ENCODE data around the gene SYNDIG1.

The SYNDIG1 gene

DNA sequence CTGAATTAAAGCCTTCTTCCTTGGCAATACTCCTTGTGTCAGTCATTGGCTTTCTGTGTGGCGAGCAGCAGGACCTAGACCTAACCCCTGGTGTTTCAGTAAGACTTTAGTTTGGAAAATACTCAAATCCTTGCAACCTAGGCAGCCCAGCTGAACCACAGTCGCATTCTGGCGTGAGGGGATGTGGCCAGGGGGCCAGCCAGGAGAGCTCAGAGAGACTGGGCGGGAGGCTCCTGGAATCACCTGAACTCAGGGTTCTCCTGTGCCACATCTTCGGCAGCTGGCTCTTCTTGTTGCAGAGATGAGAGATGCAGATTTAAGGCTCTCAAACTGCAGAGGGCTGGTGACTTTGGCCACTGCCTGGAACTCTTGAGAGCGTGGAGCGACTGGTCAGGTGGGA is 102.7 kb downstream of the SYNDIG1 start:
- DNase-seq = no peak

DNA sequence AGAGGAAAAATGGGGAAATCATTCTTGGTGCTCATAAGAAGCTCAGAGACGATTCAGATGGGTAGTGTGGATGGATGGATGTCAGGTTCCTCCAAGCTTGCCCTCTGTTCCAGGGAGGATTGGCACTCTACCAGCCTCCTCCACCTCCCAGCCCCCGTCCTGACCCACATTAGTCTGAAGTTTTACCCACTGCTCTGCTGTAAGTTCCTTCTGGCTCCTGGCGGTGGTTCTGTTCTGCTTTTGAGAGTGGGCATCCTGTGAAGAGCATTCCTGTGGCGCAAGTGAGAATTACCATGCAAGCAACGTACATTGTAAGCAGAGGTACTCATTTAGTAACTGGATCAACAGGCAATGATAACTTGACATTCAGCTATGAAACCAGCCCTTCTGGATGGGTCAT is 103.4 kb downstream of the SYNDIG1 start:
- no peak for DNase-seq

DNA sequence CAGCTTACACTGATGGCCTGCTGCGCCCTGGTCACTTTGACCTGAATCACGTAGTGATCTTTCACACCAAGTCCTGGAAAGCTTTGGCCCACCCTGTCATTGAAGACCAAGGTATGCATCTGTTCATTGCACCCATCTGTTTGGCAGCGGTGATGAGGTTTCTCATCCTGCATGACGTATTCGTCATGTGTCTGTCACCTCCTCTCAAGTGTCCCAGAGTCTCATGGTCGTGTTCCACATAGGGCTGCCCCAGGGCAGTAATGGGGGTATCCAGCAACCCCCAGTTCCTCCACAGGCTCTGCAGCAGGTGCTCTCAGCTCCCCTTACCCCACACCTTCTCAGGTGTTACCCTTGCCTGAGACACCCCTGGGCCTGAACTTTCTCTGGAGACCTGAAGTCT is 104.1 kb downstream of the SYNDIG1 start:
- DNase-seq = no peak

DNA sequence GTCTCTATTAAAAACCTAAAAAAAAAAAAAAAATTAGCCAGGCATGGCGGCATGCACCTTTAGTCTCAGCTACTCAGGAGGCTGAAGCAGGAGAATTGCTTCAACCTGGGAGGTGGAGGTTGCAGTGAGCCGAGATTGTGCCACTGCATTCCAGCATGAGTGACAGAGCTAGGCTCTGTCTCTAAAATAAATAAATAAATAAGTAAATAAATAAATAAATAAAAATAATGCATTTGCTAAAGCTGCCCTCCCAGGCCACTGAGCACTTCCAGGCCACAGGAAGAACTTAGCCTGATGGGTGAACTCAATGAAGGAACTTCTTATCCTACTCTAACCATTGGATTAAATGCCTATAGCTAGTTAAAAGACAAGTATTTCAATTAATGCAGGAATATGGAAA is 104.9 kb downstream of the SYNDIG1 start:
- DNase-seq = no peak

DNA sequence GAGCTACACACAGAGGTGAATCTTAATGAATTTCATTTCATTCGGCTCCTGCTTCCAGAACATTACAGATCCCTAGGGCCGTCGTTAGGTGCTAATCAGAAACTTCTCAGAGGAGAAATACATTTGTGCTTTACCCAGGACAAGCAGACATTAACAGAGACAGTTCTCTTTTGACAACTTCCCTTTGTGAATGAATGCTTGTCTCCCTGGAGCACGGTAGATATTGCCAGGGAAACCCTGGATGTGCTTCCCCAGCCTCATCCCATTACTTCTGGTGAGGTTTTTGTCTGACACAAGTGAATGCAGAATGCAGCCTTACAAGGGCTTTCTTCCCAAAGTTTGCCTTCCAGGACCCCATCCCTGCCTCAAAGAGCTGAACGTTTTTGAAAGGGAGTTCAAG is 105.4 kb downstream of the SYNDIG1 start:
- no peak for DNase-seq

DNA sequence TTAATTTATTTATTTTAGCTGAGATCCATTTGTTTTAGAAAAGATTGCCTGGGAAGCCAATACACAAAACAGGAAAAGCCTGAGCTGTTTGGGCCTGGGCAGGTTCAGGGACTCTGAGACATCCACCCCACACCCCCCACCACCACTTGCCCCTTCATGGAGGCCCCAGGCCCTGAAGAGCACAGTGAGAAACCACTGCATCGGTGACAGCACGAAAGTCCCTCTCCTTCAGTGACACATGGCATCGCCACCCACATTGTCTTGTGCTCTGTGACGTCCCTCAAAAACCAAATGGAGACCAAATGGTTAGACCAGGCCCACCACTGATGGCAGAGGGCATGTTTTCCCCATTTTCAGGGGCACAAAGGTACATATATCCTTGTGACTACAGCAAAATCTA is 106.4 kb downstream of the SYNDIG1 start:
- no peak for DNase-seq

DNA sequence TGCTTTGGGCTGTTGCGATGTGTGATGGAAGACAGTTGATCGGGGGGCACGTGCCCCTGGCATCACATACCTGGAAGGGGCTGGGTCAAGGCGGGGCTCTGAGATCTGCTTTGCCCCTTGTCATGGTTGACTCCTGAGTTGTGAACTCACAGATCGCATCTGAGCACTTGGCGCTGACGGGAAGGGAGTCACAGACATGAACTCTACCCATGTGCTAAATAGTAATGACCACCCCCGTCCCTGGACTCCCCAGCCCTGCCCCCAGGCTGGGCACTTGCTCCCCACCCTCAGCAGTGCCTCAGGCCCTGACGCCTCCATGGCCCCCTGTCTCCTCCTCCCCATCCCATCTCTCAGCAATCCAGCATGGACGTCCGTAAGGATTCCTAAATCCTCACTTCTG is 107.0 kb downstream of the SYNDIG1 start:
- no peak for DNase-seq

DNA sequence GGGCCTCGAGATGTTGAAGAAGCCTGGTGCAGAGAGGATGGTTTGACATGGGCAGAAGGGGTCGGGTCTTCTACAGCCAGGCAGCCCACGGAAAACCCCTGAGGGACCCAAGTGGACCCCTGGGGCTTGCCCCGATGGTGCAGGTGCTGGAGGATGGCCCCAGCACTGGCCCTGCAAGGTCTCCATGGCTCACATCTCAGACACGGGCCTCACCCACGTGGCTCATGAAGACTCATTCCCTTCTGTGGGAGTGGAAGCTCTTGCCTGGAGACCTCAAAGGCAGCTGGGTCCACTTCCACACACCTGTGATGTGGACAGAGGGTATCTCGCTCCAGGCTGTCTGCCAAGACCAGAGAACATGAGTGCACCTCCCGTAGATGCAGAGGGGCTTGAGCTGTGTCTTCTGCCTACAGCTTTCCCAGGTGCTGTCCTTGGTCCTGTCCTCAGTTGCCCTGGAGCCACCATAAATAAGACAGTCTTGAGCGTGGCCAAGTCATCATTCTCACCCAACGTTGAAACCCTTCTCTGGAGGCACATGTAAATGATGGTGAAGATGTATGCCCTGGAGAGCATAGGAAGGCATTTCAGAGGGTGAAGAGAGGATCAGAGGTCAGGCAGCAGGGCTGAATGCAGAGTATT is 108.0 kb downstream of the SYNDIG1 start:
- DNase-seq = no peak

DNA sequence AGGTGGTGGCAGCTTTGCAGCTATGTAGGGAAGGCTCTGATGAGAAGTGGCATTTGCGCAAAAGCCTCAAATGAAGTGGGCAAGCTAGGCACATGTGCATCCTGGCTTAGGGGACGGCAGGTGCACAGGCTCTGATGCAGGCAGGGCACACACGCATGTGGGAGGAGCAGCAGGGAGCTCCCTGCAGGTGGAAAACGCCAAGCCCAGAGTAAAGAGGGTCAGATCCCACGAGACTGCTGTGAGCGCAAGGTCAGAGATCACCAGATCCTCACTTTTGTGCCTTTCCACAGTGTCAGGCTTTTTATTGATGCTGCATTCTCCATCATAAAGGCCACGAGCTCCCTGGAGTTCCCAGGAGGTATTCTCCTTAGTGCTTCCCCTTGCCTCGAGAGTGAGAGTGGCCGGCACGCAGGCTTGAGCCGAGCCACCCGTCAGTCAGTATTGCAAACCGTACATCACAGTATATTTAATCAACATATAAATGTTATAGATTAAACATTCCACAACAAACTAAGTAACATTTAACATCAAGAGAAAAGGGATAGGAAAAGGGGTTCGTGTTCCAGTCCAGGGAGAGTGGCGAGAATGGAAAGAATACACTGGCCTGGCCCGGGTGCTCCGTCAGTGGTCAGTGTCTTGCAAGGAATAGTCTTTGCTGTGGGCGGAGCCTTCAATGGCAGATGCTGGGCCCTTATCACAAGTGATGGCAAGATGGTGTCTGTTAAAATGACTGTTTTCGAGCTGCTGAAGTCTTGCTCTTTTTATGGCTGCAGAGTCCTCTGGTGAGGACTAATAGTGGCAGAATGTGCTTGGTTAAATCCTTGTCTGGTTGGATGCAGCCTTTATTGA is 109.4 kb downstream of the SYNDIG1 start:
- no peak for DNase-seq

DNA sequence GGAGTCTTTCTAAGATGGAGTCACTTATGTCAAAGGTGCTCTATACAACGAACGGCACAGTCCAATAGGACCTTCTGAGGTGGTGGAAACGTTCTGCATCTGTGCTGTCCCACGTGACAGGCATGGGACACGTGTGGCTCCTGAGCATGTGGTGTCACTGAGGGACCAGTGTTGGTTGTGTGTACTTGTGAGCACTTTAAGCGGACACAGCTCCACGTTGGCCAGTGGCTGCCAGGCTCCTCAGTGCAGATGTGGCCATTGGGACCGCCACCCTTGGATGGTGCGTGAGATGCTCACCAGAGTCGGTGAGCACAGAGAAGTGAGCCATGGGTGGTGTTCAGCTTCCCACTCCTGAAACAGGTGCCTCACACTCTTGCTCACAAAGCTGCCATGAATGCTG is 110.0 kb downstream of the SYNDIG1 start:
- DNase-seq = no peak

DNA sequence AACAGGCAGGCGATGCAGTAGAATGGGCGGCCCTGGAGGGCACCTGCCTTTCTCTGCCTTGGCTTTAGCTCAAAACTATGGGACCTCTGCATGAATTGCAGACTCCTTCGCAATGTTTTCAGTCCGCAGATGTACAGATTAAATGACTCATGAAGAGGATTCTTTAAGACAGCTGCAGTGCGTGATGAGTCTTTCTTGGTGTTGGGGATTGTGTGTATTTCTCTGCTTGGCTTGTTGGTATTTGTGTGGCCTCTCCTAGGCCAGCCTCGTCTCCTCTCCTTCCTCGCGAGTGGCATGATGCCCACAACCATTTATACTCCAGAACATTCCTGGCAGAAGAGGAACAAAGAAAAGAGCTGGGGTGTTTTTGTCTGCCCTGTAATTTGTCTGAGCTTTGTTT is 110.6 kb downstream of the SYNDIG1 start:
- DNase-seq = no peak

DNA sequence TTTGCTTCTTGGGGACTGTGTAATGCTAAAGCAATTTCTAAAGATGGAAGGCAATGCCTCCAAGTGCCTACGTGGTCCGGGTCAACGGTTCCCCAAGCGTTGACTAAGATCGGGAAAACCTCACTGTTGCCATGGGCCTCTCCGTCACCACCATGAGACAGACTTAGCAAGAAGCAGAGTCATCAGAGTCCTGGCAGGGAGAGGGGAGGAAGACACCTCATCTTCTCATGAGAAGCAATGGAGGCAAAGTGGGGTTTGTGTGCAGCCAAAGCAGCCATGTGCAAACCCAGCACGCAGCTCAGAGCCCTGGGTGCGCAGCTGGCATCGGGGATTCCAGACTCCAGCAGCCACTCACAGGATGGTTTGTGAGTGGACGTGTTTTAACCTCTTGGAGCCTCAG is 111.4 kb downstream of the SYNDIG1 start:
- DNase-seq = no peak

DNA sequence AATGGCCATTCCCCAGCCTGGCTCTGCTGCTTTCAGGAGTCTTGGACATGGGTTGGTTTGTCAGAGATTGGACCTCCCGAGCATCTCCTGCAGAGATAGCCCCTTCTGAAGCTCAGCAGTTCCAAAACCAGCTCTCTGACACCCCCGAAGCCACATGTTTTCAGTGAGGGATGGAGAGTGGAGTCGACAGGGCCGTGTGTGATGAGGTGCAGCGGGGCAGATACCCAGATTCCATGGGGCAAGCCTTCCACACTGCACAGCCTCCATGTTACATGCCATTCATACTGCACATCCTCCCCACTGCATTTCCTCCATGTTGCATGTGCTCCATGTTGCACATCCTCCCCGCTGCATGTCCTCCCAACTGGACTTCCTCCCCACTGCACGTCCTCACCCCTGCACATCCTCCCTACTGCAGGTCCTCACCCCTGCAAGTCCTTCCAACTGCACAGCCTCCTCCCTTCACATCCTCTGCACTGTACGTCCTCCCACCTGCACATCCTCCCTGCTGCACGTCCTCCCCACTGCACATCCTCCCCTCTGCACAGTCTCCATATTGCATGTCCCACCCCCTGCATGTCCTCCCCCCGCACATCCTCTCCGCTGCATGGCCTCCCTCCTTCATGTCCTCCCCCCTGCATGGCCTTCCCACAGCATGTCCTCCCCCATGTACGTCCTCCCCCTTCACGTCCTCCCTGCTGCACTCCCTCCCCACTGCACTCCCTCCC is 112.2 kb downstream of the SYNDIG1 start:
- DNase-seq = no peak

DNA sequence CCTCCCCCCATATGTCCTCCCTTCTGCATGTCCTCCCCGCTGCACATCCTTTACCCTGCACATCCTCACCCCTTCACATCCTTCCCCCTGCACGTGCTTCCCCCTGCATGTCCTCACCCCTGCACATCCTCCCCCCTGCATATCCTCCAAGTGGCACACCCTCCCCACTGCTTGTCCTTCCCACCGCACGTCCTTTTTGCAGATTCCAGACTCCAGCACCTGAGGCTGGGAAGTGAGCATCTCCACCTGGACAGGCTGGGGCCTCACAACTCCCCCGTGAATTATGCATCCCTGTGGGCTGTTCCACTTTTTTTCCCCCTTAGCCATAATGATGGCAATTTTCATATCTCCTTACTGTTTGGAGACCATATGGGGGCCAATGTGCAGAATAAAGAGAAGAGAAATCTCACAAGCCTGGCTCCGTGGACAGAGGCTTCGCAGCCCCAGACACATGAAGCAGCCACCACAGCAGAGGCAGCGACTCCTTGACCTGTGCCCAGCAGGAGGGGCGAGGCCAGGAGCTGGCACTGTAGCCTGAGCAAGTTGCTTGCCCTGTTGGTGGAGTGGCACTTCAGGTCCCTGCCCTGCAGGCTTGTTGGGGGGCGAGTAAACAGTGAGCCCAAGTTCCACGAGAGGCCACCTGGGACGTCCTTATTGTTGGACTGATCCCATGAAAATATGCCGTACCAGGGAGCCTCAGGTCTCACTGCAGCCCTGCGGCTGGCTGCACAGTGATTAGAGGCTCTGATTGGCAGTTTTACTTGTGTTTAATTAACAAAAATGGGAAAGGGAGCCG is 113.1 kb downstream of the SYNDIG1 start:
- DNase-seq = no peak

DNA sequence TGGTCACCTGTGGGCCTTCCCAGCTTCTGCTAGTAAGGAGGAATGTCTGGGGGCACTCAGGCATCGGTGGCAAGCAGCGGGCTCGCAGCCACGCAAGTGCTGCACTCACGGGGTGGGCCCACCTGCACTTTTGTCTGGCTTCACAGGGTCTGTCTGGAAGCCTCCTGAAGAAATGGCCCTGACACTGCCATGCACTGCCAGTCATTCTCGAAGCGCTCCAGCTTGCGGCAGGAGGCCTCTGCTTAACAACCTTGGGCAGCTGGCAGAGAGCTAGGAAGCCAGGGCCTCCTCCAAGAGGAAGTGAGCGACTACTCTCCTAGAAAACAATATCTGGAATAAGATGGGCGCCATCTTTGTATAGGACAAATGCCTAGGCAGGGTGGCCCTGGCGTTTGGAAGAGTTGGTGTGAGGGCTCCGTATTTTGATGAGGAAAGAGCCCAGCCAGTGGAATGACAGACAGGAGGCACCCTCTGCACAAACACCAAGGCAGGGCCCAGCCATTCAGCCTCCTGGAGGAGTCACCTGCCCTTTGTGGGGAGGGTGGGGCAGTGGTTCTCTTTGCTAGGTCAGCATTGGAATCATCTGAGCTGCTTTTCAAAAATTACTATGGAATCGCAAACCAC is 113.9 kb downstream of the SYNDIG1 start:
- DNase-seq = no peak

DNA sequence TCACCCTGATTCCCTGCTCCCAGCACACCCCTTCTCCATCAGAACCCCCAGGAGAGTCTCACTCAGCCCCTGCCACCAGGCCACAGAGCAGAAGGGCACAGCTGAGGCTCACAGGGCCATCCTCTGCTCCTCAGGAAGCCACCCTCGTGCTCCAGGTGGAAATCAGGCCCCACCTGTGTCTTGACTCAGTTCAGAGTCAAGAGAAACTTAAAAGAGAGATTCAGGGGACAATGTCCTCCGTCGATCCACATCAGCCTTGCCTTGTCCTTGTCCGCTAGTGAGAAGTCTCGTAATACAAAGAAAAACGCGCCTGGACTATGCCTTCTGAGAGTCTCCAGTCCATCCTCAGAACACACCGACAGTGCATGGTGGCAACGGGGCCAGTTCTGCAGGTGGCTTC is 114.6 kb downstream of the SYNDIG1 start:
- DNase-seq = no peak

DNA sequence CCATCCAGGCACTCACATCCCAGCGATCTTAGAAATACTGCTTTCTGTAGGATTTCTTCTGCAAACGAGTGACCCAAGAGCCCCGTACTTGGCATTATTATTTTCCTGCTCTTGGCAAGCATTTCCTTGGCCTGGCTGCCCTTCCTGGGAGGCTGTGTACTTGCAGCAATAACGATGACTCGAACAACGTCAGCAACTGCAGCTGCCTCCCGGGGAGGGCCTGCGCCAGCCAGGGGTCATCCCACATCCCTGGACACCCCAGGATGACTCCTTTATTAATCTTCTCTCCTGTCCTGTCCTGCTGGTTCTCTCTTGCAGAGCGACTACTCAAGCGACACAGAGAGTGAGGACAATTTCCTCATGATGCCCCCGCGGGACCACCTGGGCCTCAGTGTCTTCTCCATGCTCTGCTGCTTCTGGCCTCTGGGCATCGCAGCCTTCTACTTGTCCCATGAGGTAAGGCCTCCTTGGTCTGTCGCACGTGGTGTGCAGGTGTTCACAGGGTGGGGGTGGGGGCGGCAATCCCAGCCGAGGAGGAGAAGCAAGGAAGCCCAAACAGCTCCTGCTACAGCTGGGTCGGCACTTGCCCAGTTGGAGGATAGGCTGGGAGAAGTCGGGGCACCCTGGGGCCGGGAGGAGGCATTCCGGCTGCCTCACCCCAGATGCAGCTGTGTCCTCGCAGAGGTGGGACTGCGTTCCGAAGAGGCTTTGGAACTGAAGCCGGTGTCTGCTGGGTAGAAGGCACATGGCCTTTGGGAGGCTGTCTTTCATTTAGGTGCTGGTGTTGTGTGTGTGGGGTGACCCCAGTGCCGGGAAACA is 115.3 kb downstream of the SYNDIG1 start:
- no peak for DNase-seq

DNA sequence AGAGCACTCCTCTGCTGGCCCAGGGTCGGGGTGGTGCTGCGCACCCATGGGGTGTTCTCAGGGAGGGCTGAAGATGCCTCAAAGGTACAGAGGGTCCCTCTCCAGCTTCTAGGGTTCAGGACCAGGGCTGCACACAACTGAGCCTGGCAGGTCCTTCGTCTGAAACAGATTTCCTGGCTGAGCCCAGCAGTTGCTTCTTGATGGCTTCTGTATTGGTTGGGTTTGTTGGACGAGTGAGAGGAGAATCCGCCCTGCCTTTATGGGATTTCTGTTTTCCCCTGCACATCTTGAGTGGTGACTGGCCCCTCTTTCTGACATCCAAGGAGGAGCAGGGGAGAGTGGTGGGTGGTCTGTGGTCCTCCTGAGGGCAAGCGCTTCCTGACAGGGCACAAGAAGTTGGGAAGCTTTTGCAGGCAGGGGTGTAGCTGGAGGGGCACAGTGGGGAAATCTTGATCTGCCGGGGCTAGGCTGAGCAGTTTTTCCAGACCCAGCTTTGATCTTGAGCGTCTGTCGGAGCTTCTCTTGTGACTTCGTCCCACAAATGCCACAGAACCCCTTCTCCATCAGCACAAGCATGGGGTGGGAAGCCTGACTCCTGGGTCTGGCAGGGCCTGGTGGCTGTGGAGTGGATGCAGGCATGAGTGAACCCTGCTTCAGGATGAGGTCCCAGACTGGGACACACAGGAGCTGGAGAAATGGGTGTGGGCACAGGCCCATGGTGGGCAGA is 116.5 kb downstream of the SYNDIG1 start:
- no peak for DNase-seq

DNA sequence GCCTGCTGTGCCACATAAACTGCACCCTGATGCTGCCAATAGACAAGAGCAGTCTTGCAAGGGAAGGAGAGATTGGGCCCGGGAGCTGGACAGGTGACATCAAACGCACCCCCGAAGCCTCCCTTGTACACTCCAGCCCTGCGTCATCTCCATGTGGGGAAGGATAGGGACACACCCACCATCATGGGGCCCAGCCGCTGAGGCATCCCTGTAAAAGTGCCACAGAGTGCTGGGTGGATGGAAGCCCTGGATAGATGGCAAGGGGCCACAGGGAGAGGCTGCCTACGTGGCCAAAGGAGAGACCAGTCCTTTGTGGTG is 117.1 kb downstream of the SYNDIG1 start:
- DNase-seq = no peak

DNA sequence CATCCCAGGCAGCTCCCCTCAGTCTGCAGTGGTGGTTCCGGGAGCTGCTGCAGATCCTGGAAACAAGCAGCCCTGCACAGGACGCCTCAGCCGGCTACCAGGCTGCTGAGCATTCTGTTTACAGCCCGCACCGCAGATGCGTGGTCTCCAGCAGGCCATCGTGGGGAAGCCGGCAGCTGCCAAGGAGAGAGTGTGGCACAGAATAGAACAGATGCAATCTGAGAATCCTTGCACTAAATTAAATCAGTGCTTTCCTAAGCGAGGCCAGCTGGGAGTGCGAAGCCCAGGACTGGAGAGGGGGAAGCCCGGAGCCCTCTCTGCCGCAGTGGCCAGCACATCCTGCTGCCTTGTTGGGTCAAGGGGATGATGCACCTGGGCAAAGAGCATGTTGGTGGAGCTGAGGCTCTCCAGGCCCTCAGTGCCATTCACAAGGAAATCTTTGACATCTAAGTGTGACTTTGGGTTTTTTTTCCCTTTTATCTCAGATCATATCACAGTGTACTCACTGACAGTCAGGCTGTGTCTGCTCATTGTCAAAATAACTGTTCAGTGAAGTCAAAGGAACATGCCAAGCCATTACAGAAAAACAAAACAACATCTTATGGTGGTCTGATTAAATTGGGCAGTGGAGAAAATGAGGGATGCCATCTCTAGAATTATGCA is 118.1 kb downstream of the SYNDIG1 start:
- DNase-seq = no peak

Measured in stimulated activated naive CD4-positive, alpha-beta T cell treated with Interleukin-2 at 50 U/mL for 16 hours (primary cell).